ENCODE data around the gene ISG15.
"Not testable (repeated sequence)": the region's sequence is repeated elsewhere in the genome, so short reads cannot be mapped to it uniquely, and the experiment has no call there.

ISG15 gene

DNA sequence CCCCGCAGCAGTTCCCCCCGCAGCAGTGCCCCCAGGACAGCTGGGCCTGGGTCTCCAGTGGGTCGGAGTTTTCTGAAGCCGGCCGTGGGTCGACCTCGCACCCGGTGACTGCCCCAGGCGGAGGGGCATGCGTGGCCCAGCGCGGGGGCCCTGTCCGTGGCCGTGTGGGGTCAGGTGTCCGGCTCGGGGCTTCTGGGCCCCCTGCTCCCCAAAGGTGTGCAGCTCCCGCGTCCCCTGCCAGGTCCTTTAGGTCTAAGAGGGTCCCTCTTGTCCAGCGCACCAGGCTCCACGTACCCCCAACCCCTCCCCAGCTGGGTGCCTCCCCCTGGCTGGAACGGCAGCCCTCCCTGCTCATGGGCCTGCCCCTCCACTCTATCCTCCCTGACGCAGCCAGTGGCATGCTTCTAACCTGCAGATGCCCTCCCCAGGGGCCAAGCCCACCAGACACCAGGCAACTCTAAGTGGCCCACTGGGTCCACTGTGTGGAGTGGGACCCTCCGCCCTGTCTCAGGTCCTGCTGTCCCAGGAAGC is 7.5 kb upstream of the ISG15 start:
- DNase-seq (ENCODE audit: low read depth), result no peak
- no peak for TF ChIP-seq CTCF (IDR thresholded peaks at IDR 0.05; ENCODE audit: control insufficient read depth, extremely low read depth, insufficient read depth)
- H3K4me3 ChIP-seq (ENCODE audit: low read depth, low read length), result no peak overlapping the region

DNA sequence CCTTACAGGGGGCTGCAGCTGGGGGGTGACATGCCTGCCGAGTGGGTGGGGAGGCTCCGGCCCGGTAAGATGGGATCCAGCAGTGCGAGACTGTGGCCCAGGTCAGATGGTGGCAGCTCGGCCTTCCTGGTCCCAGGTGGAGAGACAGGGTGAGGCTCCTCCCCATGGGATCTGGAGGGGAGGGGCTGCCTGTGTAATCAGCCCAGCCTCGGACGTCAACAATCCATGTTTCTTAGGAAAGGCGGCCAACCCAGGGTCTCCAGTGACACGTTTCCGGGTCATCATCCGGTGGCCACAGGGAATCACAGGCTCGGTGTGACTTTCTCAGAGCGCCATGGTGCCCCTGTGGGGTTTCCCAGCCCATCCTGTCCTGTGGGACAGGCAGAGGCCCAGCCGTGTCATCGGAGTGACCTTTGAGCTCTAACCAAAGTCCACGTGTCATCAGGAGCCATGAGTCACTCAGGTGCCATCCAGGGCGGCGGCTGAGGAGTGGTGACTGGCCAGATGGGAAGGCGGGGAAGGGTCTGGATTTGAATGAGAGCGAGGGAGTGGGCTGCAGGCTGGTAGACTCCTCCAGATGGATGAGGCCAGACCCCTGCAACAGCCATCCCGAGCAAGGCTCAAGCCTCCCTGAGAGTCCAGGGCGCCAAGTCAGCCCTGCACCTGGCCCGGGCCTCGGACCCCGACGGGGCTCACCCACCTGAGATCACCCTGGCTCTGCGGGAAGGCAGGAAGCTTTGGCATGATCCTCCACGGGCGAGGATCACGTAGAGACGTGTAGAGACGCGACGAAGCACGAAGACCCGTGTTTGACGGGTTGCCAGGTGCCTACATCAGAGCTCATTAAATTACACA is 6.8 kb upstream of the ISG15 start:
- TF ChIP-seq CTCF (IDR thresholded peaks at IDR 0.05; ENCODE audit: control insufficient read depth, extremely low read depth, insufficient read depth), result no peak
- no peak overlapping the region for H3K4me3 ChIP-seq (ENCODE audit: low read depth, low read length)
- no peak for DNase-seq (ENCODE audit: low read depth)

- not testable (repeated sequence) for DNase-seq (ENCODE audit: low read depth); H3K4me3 ChIP-seq (ENCODE audit: low read depth, low read length)
Measured at GRCh38 chr1:1010131-1010530, 3.2 kb upstream of the ISG15 start.

DNA sequence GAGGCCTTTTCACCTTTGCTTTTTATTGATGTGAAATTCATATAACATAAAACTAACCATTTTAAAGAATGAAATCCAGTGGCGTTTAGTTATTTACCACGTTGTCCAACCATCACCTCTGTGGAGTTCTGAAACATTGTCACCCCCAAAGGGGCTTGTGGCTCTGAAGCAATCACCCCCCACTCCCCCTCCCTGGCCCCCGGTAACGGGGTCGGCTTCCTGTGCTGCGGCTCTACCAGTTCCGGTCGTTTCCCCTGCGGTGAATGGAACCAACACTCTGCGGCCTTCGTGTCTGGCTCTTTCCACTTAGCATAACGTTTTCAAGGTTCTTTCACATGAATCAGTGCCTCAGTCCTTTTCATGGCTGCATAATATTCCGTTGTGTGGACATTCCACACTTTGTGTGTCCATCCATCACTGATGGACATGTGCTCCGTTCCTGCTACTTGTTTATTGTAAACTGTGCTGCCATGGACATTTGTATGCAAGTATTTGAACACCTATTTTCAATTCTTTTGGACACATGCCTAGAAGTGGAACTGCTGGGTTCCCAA is 1.8 kb upstream of the ISG15 start:
- no peak for TF ChIP-seq CTCF (IDR thresholded peaks at IDR 0.05; ENCODE audit: control insufficient read depth, extremely low read depth, insufficient read depth)
- no peak for DNase-seq (ENCODE audit: low read depth)
- H3K4me3 ChIP-seq (ENCODE audit: low read depth, low read length), result no peak overlapping the region

GRCh38 chr1:1012736-1013104 is 577 bp upstream of the ISG15 start:
- peak overlapping the region; percentile 70 for H3K4me3 ChIP-seq (ENCODE audit: low read depth, low read length)
- DNase-seq (ENCODE audit: low read depth), result not testable (repeated sequence)

DNA sequence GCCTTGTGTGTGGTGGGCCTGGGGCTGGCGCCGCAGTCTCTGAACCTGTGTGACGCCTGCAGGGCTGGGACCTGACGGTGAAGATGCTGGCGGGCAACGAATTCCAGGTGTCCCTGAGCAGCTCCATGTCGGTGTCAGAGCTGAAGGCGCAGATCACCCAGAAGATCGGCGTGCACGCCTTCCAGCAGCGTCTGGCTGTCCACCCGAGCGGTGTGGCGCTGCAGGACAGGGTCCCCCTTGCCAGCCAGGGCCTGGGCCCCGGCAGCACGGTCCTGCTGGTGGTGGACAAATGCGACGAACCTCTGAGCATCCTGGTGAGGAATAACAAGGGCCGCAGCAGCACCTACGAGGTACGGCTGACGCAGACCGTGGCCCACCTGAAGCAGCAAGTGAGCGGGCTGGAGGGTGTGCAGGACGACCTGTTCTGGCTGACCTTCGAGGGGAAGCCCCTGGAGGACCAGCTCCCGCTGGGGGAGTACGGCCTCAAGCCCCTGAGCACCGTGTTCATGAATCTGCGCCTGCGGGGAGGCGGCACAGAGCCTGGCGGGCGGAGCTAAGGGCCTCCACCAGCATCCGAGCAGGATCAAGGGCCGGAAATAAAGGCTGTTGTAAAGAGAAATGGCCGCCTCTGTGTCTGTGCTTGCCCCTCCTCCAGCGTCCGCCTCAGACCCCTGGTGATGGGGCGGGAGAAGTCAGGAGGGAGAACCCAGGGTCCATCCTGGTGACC is 788 bp downstream of the ISG15 start:
- no peak for TF ChIP-seq CTCF (IDR thresholded peaks at IDR 0.05; ENCODE audit: control insufficient read depth, extremely low read depth, insufficient read depth)
- peak overlapping the region; percentile 70 for H3K4me3 ChIP-seq (ENCODE audit: low read depth, low read length)
- no peak for DNase-seq (ENCODE audit: low read depth)

DNA sequence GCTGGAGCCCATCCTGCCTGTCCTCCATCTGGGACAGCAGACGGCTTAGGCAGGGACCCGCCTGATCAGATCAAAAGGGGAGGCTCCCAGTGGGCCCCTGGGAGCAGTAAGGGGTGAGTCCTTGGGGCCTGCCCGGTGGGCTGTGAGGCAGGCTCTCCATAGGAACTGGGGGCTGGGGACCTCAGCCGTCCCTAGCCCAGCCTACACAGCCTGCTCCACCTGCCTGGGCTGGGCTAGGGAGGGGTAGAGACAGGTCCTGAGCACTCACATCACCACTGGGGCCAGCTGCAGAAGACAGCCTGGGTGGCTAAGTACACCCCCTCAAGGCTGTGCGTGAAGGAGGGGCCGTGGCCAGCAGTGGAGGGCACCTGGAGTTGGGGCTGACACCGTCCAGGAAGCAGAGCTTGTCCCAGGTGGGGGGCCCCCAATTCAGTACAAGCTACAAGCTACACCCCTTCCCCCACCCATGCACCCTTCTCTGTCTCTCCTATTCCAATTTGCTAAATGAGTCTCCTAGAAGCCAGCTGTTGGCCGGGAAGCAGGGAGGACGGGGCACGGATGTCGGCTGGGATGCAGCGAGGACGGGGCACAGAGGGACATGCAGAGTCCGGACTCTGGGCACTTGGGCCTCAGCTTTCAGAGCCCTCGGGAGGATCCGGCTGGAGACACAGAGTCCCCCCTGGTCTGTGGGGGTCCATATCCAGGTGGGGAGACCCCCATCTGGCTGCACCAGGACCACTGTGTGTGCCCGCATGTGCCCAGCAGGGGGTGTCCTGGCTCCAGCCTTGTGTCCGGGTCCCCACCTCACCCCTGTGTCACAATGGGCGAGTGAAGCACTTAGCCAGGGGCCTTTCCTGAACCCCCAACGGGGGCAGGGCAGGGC is 1.7 kb downstream of the ISG15 start:
- peak overlapping the region; percentile 70 for H3K4me3 ChIP-seq (ENCODE audit: low read depth, low read length)

GRCh38 chr1:1017397-1018320 is 4.4 kb downstream of the ISG15 start:
- not testable (repeated sequence) for DNase-seq (ENCODE audit: low read depth); H3K4me3 ChIP-seq (ENCODE audit: low read depth, low read length)

More for the DNA sequence above, 1.7 kb downstream of the ISG15 start:
- peak; percentile 45 for TF ChIP-seq CTCF (IDR thresholded peaks at IDR 0.05; ENCODE audit: control insufficient read depth, extremely low read depth, insufficient read depth)
- DNase-seq (ENCODE audit: low read depth), result no peak

DNA sequence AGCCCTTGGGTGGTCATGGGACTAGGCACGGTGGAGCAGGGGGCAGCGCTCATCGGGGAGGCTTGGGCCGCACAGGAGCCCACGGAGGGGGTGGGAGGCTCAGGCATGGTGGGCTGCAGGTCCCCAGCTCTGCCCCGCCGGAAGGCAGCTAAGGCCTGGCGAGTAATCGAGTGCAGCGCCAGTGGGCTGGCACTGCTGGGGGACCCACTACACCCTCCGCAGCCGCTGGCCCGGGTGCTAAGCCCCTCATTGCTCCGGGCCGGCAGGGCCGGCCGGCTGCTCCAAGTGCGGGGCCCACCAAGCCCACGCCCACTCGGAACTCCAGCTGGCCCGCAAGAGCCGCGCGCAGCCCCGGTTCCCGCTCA is 5.0 kb downstream of the ISG15 start:
- DNase-seq (ENCODE audit: low read depth); H3K4me3 ChIP-seq (ENCODE audit: low read depth, low read length): not testable (repeated sequence)

Measured in LNCaP clone FGC (cell line).